GM18502 (cell line): ENCODE measurements around the gene PCCB.
"Not testable (repeated sequence)": the region's sequence is repeated elsewhere in the genome, so short reads cannot be mapped to it uniquely, and the experiment has no call there.

Experiments used
- ATAC-seq: cut with Tn5 transposase; IDR thresholded peaks from one replicate; pipeline ENCODE4 v1.9.1; 2021; ENCODE audit warnings: mild to moderate bottlenecking; ENCODE audit not compliant: unreplicated experiment, poor library complexity

PCCB gene

GRCh38 chr3:136311261-136311660 lies 61.1 kb downstream of the PCCB start:
- ATAC-seq, result no peak

- no peak for ATAC-seq
Observed at GRCh38 chr3:136311968-136312367, 61.8 kb downstream of the PCCB start.

- no peak for ATAC-seq
Observed at GRCh38 chr3:136326316-136326715, 76.2 kb downstream of the PCCB start.

- ATAC-seq, result no peak
Observed at GRCh38 chr3:136327671-136328070, 77.5 kb downstream of the PCCB start.

GRCh38 chr3:136329593-136329992 lies 79.5 kb downstream of the PCCB start:
- no peak for ATAC-seq

GRCh38 chr3:136330900-136331299 lies 80.8 kb downstream of the PCCB start:
- no peak for ATAC-seq

GRCh38 chr3:136332302-136332701 lies 82.2 kb downstream of the PCCB start:
- no peak for ATAC-seq

GRCh38 chr3:136332776-136333175 lies 82.6 kb downstream of the PCCB start:
- no peak for ATAC-seq

- ATAC-seq, result no peak
Observed at GRCh38 chr3:136334209-136334608, 84.1 kb downstream of the PCCB start.

- not testable (repeated sequence) for ATAC-seq
Observed at GRCh38 chr3:136334726-136335125, 84.6 kb downstream of the PCCB start.

GRCh38 chr3:136336329-136337100 lies 86.4 kb downstream of the PCCB start:
- ATAC-seq, result no peak

- no peak for ATAC-seq
Observed at GRCh38 chr3:136343446-136343845, 93.3 kb downstream of the PCCB start.

- no peak for ATAC-seq
Observed at GRCh38 chr3:136343873-136344555, 93.9 kb downstream of the PCCB start.

- ATAC-seq, result no peak
Observed at GRCh38 chr3:136346486-136346885, 96.3 kb downstream of the PCCB start.

- no peak for ATAC-seq
Observed at GRCh38 chr3:136350132-136350531, 100.0 kb downstream of the PCCB start.

- ATAC-seq, result no peak
Observed at GRCh38 chr3:136350557-136350956, 100.4 kb downstream of the PCCB start.

- no peak for ATAC-seq
Observed at GRCh38 chr3:136351351-136351750, 101.2 kb downstream of the PCCB start.

- no peak for ATAC-seq
Observed at GRCh38 chr3:136351905-136352304, 101.8 kb downstream of the PCCB start.

GRCh38 chr3:136353461-136353860 lies 103.3 kb downstream of the PCCB start:
- ATAC-seq, result peak; percentile 65

GRCh38 chr3:136366289-136366688 lies 116.1 kb downstream of the PCCB start:
- no peak for ATAC-seq

- ATAC-seq, result not testable (repeated sequence)
Observed at GRCh38 chr3:136375800-136376199, 125.7 kb downstream of the PCCB start.

- ATAC-seq, result no peak
Observed at GRCh38 chr3:136377508-136377907, 127.4 kb downstream of the PCCB start.
